HG02884 (cell line): ENCODE results near the gene CCDC102A.

Experiments
- ATAC-seq: cut with Tn5 transposase; IDR thresholded peaks from one replicate; pipeline ENCODE4 v1.9.1; 2021; ENCODE audit warnings: mild to moderate bottlenecking, moderate library complexity; ENCODE audit not compliant: unreplicated experiment

CCDC102A gene

GRCh38 chr16:57538235-57538721 lies 1.9 kb upstream of the CCDC102A start:
- no peak for ATAC-seq

- no peak for ATAC-seq
These were observed 1.3 kb upstream of the CCDC102A start for GRCh38 chr16:57537581-57538234.

DNA sequence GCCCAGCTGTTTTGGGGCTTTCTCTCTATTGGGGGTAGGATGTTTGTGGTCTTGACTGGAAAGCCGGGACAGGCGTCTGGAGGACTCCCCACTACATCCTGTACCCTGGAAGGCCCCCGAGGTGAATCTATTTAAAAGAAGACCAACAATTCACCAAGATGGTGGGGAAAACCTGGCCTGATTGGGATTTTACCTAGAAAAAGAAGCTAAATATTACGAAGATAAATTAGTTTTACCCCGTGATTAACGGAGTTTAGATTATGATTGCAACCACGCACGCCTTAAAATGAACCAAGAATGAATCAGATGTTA lies 779 bp upstream of the CCDC102A start:
- ATAC-seq: no peak

- peak; percentile 49 for ATAC-seq
These were observed 578 bp downstream of the CCDC102A start for GRCh38 chr16:57535680-57536305.

DNA sequence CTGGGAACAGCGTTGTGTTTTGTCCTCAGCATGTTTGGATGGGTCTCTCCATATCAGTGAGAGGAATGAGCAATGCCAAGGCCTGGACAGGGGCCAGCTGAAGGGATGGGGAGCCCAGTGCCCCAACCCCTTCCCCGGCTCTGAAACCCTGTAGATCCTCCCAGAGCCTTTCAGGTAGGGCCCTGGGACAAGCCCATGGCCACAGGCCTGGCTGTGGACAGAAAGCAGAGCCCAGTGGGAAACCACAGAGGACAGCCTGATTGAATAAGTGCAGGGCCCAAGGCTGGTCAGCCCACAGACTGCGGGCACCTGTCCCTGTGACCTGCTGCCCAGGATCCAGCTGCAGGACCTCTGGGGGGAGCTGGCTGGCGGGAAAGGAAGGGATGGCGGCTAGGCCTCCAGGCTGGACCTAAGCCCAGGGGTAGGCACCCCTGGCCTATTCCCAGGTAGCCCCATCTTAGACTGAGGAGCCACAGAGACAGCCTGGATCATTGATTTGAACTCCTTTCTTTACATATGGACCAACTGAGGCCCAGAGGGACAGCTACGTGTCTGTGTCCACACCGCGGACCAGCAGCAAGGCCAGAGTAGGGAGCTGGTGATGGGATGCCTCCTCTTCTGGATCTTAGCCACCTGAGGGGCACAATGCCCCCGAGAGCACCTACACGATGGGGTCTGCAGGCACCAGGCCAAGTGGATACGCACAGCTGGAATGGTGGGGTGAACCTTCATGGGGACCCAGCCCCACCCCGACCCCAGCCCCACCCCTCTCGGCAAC lies 1.3 kb downstream of the CCDC102A start:
- no peak for ATAC-seq

DNA sequence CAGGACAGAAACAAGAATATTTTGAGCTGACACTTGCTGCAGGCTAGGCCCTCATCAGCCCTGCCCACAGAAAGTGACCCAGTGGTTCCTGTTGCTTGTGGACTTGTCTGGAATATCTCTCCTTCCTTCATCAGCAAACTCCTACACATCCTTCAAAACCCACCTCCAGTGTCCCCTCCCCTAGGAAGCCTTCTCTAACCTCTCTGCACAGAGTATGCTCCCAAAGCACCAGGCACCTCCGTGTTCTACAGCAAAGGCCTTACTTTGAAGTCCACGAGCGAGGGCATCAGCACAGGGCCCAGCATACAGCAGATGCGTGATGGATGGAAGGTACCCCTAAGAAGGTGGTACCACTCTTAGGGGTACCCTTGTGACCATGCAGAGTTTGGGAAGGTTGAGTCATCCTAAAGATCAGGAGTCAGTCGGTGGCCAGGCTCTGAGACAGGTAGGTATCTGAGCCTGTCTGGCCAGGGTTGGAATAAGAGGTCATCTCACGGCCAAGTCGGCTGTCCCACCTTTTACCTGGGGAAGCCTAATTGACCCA lies 2.0 kb downstream of the CCDC102A start:
- no peak for ATAC-seq

DNA sequence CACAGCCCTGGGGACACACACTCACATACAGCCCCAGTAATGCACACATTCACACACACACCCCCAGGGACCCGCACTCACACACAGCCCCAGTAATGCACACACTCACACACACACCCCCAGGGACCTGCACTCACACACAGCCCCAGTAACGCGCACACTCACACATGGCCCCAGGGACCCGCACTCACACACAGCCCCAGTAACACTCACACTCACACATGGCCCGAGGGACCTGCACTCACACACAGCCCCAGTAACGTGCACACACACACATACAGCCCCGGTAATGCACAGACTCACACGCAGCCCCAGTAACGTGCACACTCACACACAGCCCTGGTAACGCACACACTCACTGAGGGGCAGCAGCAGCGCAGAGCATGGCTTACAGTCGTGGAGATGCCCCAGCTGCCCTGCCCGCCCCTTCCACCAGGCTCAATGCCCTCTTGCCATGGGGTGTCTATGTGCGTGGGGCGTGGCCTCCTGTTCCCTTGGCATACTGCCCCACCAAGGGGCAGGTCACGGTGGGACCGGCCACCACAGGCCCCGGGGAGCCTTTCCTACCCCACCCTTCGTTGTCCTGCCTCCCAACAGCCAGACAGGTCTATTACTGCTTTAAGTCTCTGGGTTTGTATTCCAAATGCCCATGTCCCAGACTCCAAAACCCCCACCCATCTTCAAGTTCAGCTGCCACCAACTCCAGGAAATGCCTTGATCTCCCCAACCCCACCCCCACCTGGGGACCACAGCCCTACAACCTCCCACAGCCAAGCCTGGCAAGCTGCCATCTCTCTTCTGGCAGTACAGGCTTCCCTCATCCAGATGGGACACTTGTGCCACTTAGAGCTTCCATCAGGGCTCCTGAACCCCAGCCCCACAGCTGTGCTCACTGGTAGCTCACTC lies 2.7 kb downstream of the CCDC102A start:
- ATAC-seq: no peak

DNA sequence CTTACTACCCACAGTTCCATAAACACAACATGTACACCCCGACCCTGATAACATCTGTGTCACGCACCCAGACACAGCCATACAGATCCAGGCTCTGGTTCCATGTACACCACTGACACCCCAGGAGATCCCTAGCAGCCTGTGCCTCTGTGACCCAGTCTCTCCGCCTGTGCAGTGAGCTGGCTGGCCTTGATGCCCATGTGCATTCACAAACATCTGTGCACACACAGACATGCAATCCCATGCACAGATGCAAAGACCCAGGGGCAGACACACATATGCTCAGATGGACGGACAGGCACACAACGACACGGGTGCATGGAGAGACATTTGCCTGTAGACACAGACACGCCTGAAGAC lies 4.1 kb downstream of the CCDC102A start:
- ATAC-seq: no peak

GRCh38 chr16:57531635-57532265 lies 4.6 kb downstream of the CCDC102A start:
- no peak for ATAC-seq

DNA sequence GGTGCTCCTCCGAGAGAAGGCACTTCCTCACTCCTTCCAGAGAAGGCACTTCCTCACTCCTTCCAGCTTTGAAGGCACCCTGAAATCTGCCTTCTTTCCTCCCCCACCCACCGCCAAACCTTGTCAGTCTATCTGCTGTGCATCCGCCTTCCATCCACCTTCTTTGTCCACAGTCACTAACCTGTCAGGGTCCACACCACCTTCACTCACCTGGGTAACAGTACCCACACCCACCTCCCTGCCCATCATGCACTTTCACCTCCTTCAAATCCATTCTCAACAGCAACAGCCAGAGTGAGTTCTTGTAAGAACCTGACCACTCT lies 5.2 kb downstream of the CCDC102A start:
- ATAC-seq: no peak

DNA sequence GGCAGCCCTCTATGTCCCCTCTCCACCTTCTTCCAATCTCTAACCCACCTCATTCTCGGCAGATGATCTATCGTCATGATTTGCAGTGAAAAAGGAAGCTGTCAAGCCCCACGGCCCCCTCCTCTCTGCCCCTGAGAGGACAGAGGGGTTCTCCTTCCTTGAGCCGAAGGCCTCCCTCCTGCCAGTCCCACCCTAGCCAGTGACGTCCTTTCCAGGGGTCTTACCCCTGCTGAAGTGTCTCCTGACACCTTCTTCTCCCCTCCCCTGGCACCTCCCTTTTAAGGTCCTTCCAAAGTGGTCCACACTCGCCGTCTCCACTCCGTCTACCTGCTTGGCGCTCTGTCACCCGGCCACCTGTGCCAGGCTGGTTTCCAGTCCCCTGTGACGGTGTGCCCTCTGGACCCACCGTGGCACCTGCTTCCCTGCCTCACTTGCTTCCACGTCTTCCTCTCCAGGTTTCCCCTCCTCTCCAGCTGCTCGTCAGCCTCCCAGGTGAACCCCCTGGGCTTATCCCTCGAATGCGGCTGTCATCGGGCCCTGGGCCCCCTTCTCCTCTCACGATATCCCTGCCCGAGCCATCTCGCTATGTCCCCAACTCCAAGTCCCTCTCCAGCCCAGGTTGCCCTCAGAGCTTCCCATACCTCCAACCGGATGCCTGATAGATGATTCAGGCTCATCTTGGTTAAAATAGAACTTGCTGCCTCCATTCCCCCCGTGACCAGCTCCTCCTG lies 5.7 kb downstream of the CCDC102A start:
- ATAC-seq: no peak

- ATAC-seq: peak; percentile 74
These were observed 6.3 kb downstream of the CCDC102A start for GRCh38 chr16:57530104-57530521.

- ATAC-seq: peak; percentile 26
These were observed 6.8 kb downstream of the CCDC102A start for GRCh38 chr16:57529391-57530103.

DNA sequence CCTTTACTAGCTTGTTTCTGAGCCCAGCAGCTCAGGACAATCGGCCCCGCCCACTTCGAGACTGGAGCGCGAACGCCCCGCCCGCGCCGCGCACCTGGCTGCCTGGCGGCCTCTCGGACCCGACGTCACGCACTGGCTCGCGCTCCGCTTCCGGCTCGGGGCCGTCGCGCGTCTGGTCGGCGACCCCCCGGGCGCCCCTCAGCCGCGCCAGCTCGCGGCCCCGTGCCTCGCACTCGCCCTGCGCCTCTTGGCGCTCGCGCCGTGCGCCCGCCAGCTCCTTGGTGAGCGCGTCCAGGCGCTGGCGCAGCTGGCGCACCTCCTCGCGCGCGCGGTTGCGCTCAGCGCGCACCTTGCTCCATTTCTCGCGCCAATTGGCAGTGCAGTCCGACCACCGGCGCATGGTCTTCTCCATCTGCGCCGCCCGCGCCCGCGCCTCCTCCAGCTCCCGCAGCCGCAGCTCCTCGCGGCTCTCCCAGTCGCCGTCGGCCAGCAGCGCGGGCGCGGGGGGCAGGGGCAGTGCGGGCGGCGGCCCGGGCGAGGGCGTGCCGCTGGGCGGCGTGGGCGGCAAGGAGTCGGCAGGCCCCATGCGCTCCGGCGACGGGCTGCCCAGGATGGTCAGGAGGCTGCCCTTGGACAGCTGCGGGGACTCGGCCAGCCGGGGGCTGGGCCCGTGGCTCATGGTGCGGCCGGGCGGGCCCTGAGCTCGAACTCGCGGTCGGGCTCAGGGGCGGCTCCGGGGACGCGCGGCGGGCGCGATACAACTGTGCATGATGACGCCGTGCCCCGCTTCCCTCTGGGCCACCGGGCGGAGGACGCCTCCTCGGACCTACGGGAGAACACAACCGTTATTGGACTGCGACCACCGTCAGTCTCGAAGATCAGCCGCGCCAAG lies 7.6 kb downstream of the CCDC102A start:
- ATAC-seq: no peak

- no peak for ATAC-seq
These were observed 8.6 kb downstream of the CCDC102A start for GRCh38 chr16:57527610-57528360.

DNA sequence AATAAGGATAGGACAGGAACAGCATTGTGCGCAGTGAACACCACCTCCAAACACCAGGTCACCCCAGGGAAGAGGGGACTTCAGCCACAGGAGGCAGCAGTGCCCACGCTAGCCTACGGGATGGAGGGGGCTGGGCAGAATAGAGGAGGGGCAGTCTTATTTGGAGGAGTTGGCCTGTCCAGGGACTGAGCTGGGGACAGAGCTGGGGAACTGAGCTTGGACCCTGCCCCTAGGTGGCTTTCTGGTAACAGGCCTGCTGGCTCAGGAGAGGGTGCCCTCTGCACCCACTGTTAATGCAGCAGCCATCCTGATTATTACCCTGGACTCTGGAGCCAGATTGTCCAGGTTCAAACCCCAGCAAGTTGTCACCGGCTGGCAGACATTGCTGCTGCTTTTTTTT lies 9.3 kb downstream of the CCDC102A start:
- no peak for ATAC-seq

DNA sequence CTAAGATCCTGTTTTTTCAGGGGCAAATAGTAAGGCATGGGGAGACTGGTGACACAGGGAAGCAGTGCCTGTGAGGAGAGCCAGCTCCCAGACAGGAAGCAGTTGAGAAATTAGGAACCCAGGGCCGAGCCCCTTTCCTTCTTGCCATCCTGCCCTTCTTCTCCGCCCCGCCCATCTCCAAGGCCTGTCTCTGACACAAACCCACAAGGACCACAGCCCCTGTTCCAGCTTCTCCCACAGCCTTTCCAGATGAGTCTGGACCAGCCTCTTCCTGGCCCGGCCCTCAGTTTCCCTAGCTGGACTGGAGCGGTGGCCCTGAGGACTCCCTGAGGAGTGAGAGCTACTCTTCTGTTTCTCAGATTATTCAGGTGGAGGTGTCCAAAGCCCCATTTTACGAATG lies 9.9 kb downstream of the CCDC102A start:
- ATAC-seq: no peak

- ATAC-seq: no peak
These were observed 10.6 kb downstream of the CCDC102A start for GRCh38 chr16:57525761-57526160.
